GM23338 (cell line): ENCODE measurements around the gene LRRC10B. TPM values are rescaled to one million over a fixed set of nuclear protein-coding genes. Genes with fewer than 3 reads are reported as not detected.

Experiments
- ATAC-seq: fragments of 200-7000 bp; cut with Tn5 transposase; 3 replicates; pipeline ENCODE4 v1.9.1; 2020
- DNase-seq: peaks from one replicate; pipeline ENCODE4 v3.0.0-alpha.2; 2015; ENCODE audit warnings: low spot score
- H2AFZ ChIP-seq: fragments of 200-600 bp; sonication (generic); 2 replicates; pipeline ENCODE4 v1.8.0; 2016; ENCODE audit warnings: antibody characterized with exemption, mild to moderate bottlenecking, moderate library complexity
- H3F3A ChIP-seq: fragments of 200-600 bp; sonication (generic); replicated peaks from 2 replicates; pipeline ENCODE4 v1.8.0; 2017; ENCODE audit warnings: antibody characterized with exemption, mixed run types, low read depth
- H3K27ac ChIP-seq: fragments of 200-600 bp; sonication (generic); 2 replicates; pipeline ENCODE4 v1.6.1; 2016; ENCODE audit warnings: low read depth
- H3K27me3 ChIP-seq: fragments of 200-600 bp; sonication (generic); 2 replicates; pipeline ENCODE4 v1.8.0; 2016; ENCODE audit warnings: mild to moderate bottlenecking, mixed run types, moderate library complexity; ENCODE audit not compliant: insufficient read depth
- H3K36me3 ChIP-seq: fragments of 200-600 bp; sonication (generic); 2 replicates; pipeline ENCODE4 v1.8.0; 2016; ENCODE audit warnings: mild to moderate bottlenecking; ENCODE audit not compliant: insufficient read depth
- H3K4me1 ChIP-seq: fragments of 200-600 bp; sonication (generic); 2 replicates; pipeline ENCODE4 v1.8.0; 2016; ENCODE audit warnings: mild to moderate bottlenecking, moderate library complexity; ENCODE audit not compliant: insufficient read depth
- H3K4me2 ChIP-seq: fragments of 200-600 bp; sonication (generic); 2 replicates; pipeline ENCODE4 v1.7.1; 2017; ENCODE audit warnings: mixed run types
- H3K4me3 ChIP-seq: fragments of 200-600 bp; sonication (generic); 2 replicates; pipeline ENCODE4 v1.6.1; 2016; ENCODE audit warnings: mixed run types
- H3K79me2 ChIP-seq: fragments of 200-600 bp; sonication (generic); replicated peaks from 2 replicates; pipeline ENCODE4 v1.8.0; 2017; ENCODE audit warnings: mild to moderate bottlenecking; ENCODE audit not compliant: insufficient read depth
- H3K9me2 ChIP-seq: fragments of 200-600 bp; sonication (generic); 2 replicates; pipeline ENCODE4 v1.8.0; 2017; ENCODE audit not compliant: insufficient read depth
- H4K20me1 ChIP-seq: fragments of 200-600 bp; sonication (generic); replicated peaks from 2 replicates; pipeline ENCODE4 v1.8.0; 2017; ENCODE audit warnings: mild to moderate bottlenecking; ENCODE audit not compliant: insufficient read depth
- H3K27ac Mint-ChIP-seq: 2 replicates; pipeline ENCODE4 v1.8.0; 2020; ENCODE audit warnings: inconsistent platforms, mild to moderate bottlenecking, moderate library complexity, mixed read lengths
- H3K27me3 Mint-ChIP-seq: 3 replicates; pipeline ENCODE4 v1.8.0; 2022; ENCODE audit warnings: low read depth, mild to moderate bottlenecking, moderate library complexity, mixed read lengths, inconsistent platforms; ENCODE audit not compliant: insufficient read depth, poor library complexity
- H3K36me3 Mint-ChIP-seq: 3 replicates; pipeline ENCODE4 v1.8.0; 2021; ENCODE audit warnings: low read depth, mild to moderate bottlenecking, inconsistent platforms, moderate library complexity, mixed read lengths
- H3K4me1 Mint-ChIP-seq: 3 replicates; pipeline ENCODE4 v1.8.0; 2020; ENCODE audit warnings: mild to moderate bottlenecking, inconsistent platforms, mixed read lengths
- H3K4me3 Mint-ChIP-seq: 3 replicates; pipeline ENCODE4 v1.8.0; 2021; ENCODE audit warnings: moderate library complexity, mild to moderate bottlenecking, inconsistent platforms, mixed read lengths
- H3K9me3 Mint-ChIP-seq: 3 replicates; pipeline ENCODE4 v1.8.0; 2020; ENCODE audit warnings: moderate library complexity, mild to moderate bottlenecking, inconsistent platforms, mixed read lengths
- CREB1 ChIP-seq: fragments of 250-450 bp; sonication (Bioruptor Pico); IDR thresholded peaks from 2 replicates; pipeline ENCODE4 v1.5.0; 2020; ENCODE audit warnings: low read depth, mild to moderate bottlenecking, moderate library complexity
- EZH2 ChIP-seq: fragments of 200-600 bp; sonication (generic); IDR thresholded peaks from one replicate; pipeline ENCODE4 v1.8.0; 2017; ENCODE audit warnings: antibody characterized with exemption, mild to moderate bottlenecking, low read depth; ENCODE audit not compliant: unreplicated experiment
- EZH2phosphoT487 ChIP-seq: fragments of 200-600 bp; sonication (generic); IDR thresholded peaks from one replicate; pipeline ENCODE4 v1.8.1; 2018; ENCODE audit warnings: antibody characterized with exemption; ENCODE audit not compliant: unreplicated experiment
- JUNB ChIP-seq: IDR thresholded peaks from one replicate; pipeline ENCODE4 v1.6.1; 2016; ENCODE audit warnings: antibody characterized with exemption; ENCODE audit not compliant: unreplicated experiment
- NANOG ChIP-seq: IDR thresholded peaks from 2 replicates; pipeline ENCODE4 v1.6.1; 2016; ENCODE audit warnings: antibody characterized with exemption, borderline replicate concordance
- POLR2AphosphoS5 ChIP-seq: IDR thresholded peaks from 2 replicates; pipeline ENCODE4 v1.6.1; 2016; ENCODE audit warnings: antibody characterized with exemption, low read depth
- STAT1 ChIP-seq: IDR thresholded peaks from one replicate; pipeline ENCODE4 v1.6.1; 2016; ENCODE audit warnings: antibody characterized with exemption; ENCODE audit not compliant: unreplicated experiment
- ZNF114 ChIP-seq: fragments of 250-450 bp; sonication (Bioruptor Pico); IDR thresholded peaks from 2 replicates; pipeline ENCODE4 v1.5.0; 2020; ENCODE audit warnings: mild to moderate bottlenecking, moderate library complexity
- ZNF331 ChIP-seq: fragments of 250-450 bp; sonication (Bioruptor Pico); IDR thresholded peaks from 2 replicates; pipeline ENCODE4 v1.5.0; 2020; ENCODE audit warnings: low read depth, mild to moderate bottlenecking, moderate library complexity
- ZNF462 ChIP-seq: fragments of 250-450 bp; sonication (Bioruptor Pico); IDR thresholded peaks from 2 replicates; pipeline ENCODE4 v1.5.0; 2020; ENCODE audit warnings: mild to moderate bottlenecking, moderate library complexity
- polyA plus RNA-seq: library from polyadenylated mRNA; unstranded; fragments of >200 nt; fragmentation: Nextera tagmentation; extraction: Ambion mirVana; gene quantifications from 2 replicates; pipeline ENCODE4 v1.2.1, GENCODE V29; 2016
- total RNA-seq: library from RNA; depleted of rRNA; stranded (reverse); fragments of >200 nt; shearing (Covaris generic); gene quantifications from 2 replicates; pipeline ENCODE4 v1.2.3, GENCODE V29; 2014
- TF ChIP-seq, protein P1 (sequence below): IDR thresholded peaks from 2 replicates; pipeline ENCODE4 v1.6.1; 2016; ENCODE audit warnings: antibody characterized with exemption
- TF ChIP-seq, protein P2 (sequence below): IDR thresholded peaks from one replicate; pipeline ENCODE4 v1.6.1; 2018; ENCODE audit warnings: antibody characterized with exemption; ENCODE audit not compliant: unreplicated experiment
- TF ChIP-seq, protein P3 (sequence below), 2 experiments: fragments of 200-600 bp in 1 of 2; sonication (generic) in 1 of 2; conservative IDR thresholded peaks; 2 replicates each; pipeline versions ENCODE4 v1.5.1 to v1.6.1; 2016 to 2017; ENCODE audit warnings: antibody characterized with exemption in 2 of 2, low read depth in 2 of 2, mild to moderate bottlenecking in 2 of 2, moderate library complexity in 1 of 2

Gene LRRC10B
- total and polyA plus RNA-seq, 2 experiments from 2014 or later = 0.47 to 1.6 TPM

GRCh38 chr11:61496602-61497400, 11.7 kb upstream of the LRRC10B start:
- Histone ChIP-seq H3F3A (peaks cover 10% of the 10 kb centered on the region; the same call in 1 of the 2 replicates), H3K27ac (no peak overlapping the region), H3K27me3 (peaks cover 8% of the 10 kb centered on the region; the same call in 1 of the 2 replicates), H4K20me1 (no peaks in the 10 kb centered on the region), H3K4me2 (no peak overlapping the region), H3K36me3 (no peaks in the 10 kb centered on the region; the same call in 1 of the 2 replicates), H3K4me3 (no peak overlapping the region), H2AFZ (no peak overlapping the region), H3K4me1 (peaks cover 20% of the 10 kb centered on the region; the same call in 1 of the 2 replicates), H3K9me2 (no peaks in the 10 kb centered on the region), H3K79me2 (no peaks in the 10 kb centered on the region)
- DNase-seq = no peak
- H3K4me3 Mint-ChIP-seq = no peak overlapping the region
- peaks cover 19% of the 10 kb centered on the region for H3K4me1 Mint-ChIP-seq
- TF ChIP-seq JUNB (no peak), NANOG (no peak), ZNF114 (CRISPR knock-in tag) (no peak), STAT1 (no peak), ZNF462 (CRISPR knock-in tag) (no peak), POLR2AphosphoS5 (no peak), CREB1 (CRISPR knock-in tag) (no peak), EZH2phosphoT487 (no peak), EZH2 (no peak), ZNF331 (CRISPR knock-in tag) (no peak)
- TF ChIP-seq, protein P1, sequence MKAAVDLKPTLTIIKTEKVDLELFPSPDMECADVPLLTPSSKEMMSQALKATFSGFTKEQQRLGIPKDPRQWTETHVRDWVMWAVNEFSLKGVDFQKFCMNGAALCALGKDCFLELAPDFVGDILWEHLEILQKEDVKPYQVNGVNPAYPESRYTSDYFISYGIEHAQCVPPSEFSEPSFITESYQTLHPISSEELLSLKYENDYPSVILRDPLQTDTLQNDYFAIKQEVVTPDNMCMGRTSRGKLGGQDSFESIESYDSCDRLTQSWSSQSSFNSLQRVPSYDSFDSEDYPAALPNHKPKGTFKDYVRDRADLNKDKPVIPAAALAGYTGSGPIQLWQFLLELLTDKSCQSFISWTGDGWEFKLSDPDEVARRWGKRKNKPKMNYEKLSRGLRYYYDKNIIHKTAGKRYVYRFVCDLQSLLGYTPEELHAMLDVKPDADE = no peak
- TF ChIP-seq, protein P2, sequence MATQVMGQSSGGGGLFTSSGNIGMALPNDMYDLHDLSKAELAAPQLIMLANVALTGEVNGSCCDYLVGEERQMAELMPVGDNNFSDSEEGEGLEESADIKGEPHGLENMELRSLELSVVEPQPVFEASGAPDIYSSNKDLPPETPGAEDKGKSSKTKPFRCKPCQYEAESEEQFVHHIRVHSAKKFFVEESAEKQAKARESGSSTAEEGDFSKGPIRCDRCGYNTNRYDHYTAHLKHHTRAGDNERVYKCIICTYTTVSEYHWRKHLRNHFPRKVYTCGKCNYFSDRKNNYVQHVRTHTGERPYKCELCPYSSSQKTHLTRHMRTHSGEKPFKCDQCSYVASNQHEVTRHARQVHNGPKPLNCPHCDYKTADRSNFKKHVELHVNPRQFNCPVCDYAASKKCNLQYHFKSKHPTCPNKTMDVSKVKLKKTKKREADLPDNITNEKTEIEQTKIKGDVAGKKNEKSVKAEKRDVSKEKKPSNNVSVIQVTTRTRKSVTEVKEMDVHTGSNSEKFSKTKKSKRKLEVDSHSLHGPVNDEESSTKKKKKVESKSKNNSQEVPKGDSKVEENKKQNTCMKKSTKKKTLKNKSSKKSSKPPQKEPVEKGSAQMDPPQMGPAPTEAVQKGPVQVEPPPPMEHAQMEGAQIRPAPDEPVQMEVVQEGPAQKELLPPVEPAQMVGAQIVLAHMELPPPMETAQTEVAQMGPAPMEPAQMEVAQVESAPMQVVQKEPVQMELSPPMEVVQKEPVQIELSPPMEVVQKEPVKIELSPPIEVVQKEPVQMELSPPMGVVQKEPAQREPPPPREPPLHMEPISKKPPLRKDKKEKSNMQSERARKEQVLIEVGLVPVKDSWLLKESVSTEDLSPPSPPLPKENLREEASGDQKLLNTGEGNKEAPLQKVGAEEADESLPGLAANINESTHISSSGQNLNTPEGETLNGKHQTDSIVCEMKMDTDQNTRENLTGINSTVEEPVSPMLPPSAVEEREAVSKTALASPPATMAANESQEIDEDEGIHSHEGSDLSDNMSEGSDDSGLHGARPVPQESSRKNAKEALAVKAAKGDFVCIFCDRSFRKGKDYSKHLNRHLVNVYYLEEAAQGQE = no peak
- TF ChIP-seq, protein P3, sequence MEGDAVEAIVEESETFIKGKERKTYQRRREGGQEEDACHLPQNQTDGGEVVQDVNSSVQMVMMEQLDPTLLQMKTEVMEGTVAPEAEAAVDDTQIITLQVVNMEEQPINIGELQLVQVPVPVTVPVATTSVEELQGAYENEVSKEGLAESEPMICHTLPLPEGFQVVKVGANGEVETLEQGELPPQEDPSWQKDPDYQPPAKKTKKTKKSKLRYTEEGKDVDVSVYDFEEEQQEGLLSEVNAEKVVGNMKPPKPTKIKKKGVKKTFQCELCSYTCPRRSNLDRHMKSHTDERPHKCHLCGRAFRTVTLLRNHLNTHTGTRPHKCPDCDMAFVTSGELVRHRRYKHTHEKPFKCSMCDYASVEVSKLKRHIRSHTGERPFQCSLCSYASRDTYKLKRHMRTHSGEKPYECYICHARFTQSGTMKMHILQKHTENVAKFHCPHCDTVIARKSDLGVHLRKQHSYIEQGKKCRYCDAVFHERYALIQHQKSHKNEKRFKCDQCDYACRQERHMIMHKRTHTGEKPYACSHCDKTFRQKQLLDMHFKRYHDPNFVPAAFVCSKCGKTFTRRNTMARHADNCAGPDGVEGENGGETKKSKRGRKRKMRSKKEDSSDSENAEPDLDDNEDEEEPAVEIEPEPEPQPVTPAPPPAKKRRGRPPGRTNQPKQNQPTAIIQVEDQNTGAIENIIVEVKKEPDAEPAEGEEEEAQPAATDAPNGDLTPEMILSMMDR (conservative IDR thresholded peaks at IDR 0.05; ENCODE audit: low read depth in 2 of 2) = no peak
- no peak overlapping the region for H3K27ac Mint-ChIP-seq
- no peaks in the 10 kb centered on the region for H3K9me3 Mint-ChIP-seq
- peaks cover 8% of the 10 kb centered on the region for H3K27me3 Mint-ChIP-seq
- H3K36me3 Mint-ChIP-seq = no peaks in the 10 kb centered on the region
- no peak for ATAC-seq
